Natural killer cell (primary cell): Measurements from ENCODE around the gene RPIA. TPM values are rescaled to one million over a fixed set of nuclear protein-coding genes. Genes with fewer than 3 reads are reported as not detected.

Source experiments
- ATAC-seq, 3 donors: fragments of 150-1000 bp in 2 of 3; fragments of 200-7000 bp in 1 of 3; cut with Tn5 transposase; 1 replicate in 1 of 3; 2 replicates in 2 of 3; pipeline ENCODE4 v1.10.0; 2021; ENCODE audit warnings: mild to moderate bottlenecking in 2 of 3, moderate library complexity in 2 of 3
- DNase-seq, 2 donors: peaks; one replicate each; pipeline versions ENCODE4 v3.0.0 to v3.0.0-alpha.2; 2013 to 2021; ENCODE audit warnings: mixed read lengths in 1 of 2
- H3K27ac ChIP-seq: one replicate; pipeline ENCODE4 v1.5.1; 2013; ENCODE audit warnings: mild to moderate bottlenecking, low read length
- H3K27me3 ChIP-seq: one replicate; pipeline ENCODE4 v1.6.1; 2013; ENCODE audit warnings: low read length; ENCODE audit not compliant: control insufficient read depth, insufficient read depth
- H3K36me3 ChIP-seq: one replicate; pipeline ENCODE4 v1.6.1; 2013; ENCODE audit warnings: low read length; ENCODE audit not compliant: control insufficient read depth, insufficient read depth
- H3K4me1 ChIP-seq: one replicate; pipeline ENCODE4 v1.6.1; 2013; ENCODE audit warnings: low read length; ENCODE audit not compliant: control insufficient read depth, insufficient read depth
- H3K4me3 ChIP-seq: one replicate; pipeline ENCODE4 v1.5.1; 2013; ENCODE audit warnings: low read length
- H3K9me3 ChIP-seq: one replicate; pipeline ENCODE4 v1.6.1; 2013; ENCODE audit warnings: low read length; ENCODE audit not compliant: control insufficient read depth, insufficient read depth
- H3K27ac Mint-ChIP-seq, 2 donors: one replicate each; pipeline ENCODE4 v1.8.0; 2022; ENCODE audit warnings: mild to moderate bottlenecking in 2 of 2, mixed read lengths in 2 of 2, moderate library complexity in 1 of 2
- H3K27me3 Mint-ChIP-seq, 2 donors: one replicate each; pipeline ENCODE4 v1.8.0; 2022; ENCODE audit warnings: low read depth in 2 of 2, mixed read lengths in 2 of 2
- H3K36me3 Mint-ChIP-seq: one replicate; pipeline ENCODE4 v1.8.0; 2022; ENCODE audit warnings: mixed read lengths
- H3K4me1 Mint-ChIP-seq, 2 donors: one replicate each; pipeline ENCODE4 v1.8.0; 2022; ENCODE audit warnings: mixed read lengths in 2 of 2
- H3K4me3 Mint-ChIP-seq: one replicate; pipeline ENCODE4 v1.8.0; 2022; ENCODE audit warnings: mild to moderate bottlenecking, moderate library complexity, mixed read lengths
- H3K9me3 Mint-ChIP-seq, 2 donors: one replicate each; pipeline ENCODE4 v1.8.0; 2022; ENCODE audit warnings: mixed read lengths in 2 of 2
- CTCF ChIP-seq: fragments of 200-600 bp; IDR thresholded peaks from one replicate; pipeline ENCODE4 v1.8.0; 2022; ENCODE audit warnings: antibody characterized with exemption
- WGBS: methylation state at CpG from one replicate; pipeline ENCODE4 v1.1.7; 2013; ENCODE audit warnings: missing lambda C conversion rate; ENCODE audit not compliant: insufficient coverage; 5-methylcytosine and 5-hydroxymethylcytosine counted together
- intact Hi-C: fragments of 100-400 bp; cut with micrococcal nuclease; formaldehyde crosslinking; loops from one replicate; pipeline ENCODE4 v1.14.2; 2022
- total RNA-seq, 4 donors: library from RNA; stranded (reverse); fragments of 120-200 nt in 1 of 4; gene quantifications; one replicate each; pipeline versions ENCODE4 v1.2.3 to v1.2.4, GENCODE V29; 2013 to 2022

Gene RPIA
- total RNA-seq, 3 donors from 2014 or later (not counting 1 experiment from before 2014, with no cell fraction given) = 21.4 to 24.1 (median 22.4) TPM

- no peak overlapping the region for H3K27ac Mint-ChIP-seq
- intact Hi-C loops = no loop called here
- Histone ChIP-seq H3K9me3 (no peaks in the 10 kb centered on the region), H3K4me3 (no peak overlapping the region), H3K36me3 (no peaks in the 10 kb centered on the region), H3K27ac (no peak overlapping the region), H3K4me1 (no peaks in the 10 kb centered on the region), H3K27me3 (no peaks in the 10 kb centered on the region)
- no peak for TF ChIP-seq CTCF
- H3K36me3 Mint-ChIP-seq = no peaks in the 10 kb centered on the region
- ATAC-seq = no peak
- H3K9me3 Mint-ChIP-seq = no peaks in the 10 kb centered on the region
- H3K4me1 Mint-ChIP-seq = peaks cover 14 to 15% of the 10 kb centered on the region in 2 donors
- H3K4me3 Mint-ChIP-seq = no peak overlapping the region
- no peaks in the 10 kb centered on the region for H3K27me3 Mint-ChIP-seq
- no peak for DNase-seq
Observed at GRCh38 chr2:88720399-88720798, 28.9 kb downstream of the RPIA start.

GRCh38 chr2:88721268-88721667, 29.8 kb downstream of the RPIA start:
- Mint-ChIP-seq H3K9me3 (no peaks in the 10 kb centered on the region), H3K27ac (no peak overlapping the region), H3K4me3 (no peak overlapping the region), H3K36me3 (no peaks in the 10 kb centered on the region), H3K4me1 (peaks cover 17 to 20% of the 10 kb centered on the region in 2 donors), H3K27me3 (no peaks in the 10 kb centered on the region)
- DNase-seq (no peak), ATAC-seq (no peak)
- H3K36me3 ChIP-seq = no peaks in the 10 kb centered on the region
- H3K9me3 ChIP-seq = no peaks in the 10 kb centered on the region
- no peak overlapping the region for H3K4me3 ChIP-seq
- intact Hi-C loops = no loop called here
- WGBS = no CpG with 5 or more reads among the region's 2 CpGs
- no peak for TF ChIP-seq CTCF
- no peaks in the 10 kb centered on the region for H3K27me3 ChIP-seq
- no peak overlapping the region for H3K27ac ChIP-seq
- H3K4me1 ChIP-seq = no peaks in the 10 kb centered on the region

- Histone ChIP-seq H3K27ac (no peak overlapping the region), H3K4me3 (no peak overlapping the region), H3K27me3 (no peaks in the 10 kb centered on the region), H3K4me1 (peaks cover 7% of the 10 kb centered on the region), H3K36me3 (no peaks in the 10 kb centered on the region), H3K9me3 (no peaks in the 10 kb centered on the region)
- WGBS = 94% methylated on average over 3 of the region's 4 CpGs
- ATAC-seq (no peak), DNase-seq (no peak)
- intact Hi-C loops = no loop called here
- Mint-ChIP-seq H3K4me3 (no peak overlapping the region), H3K36me3 (no peaks in the 10 kb centered on the region), H3K4me1 (peaks cover 27 to 30% of the 10 kb centered on the region in 2 donors), H3K27ac (no peak overlapping the region), H3K9me3 (no peaks in the 10 kb centered on the region), H3K27me3 (no peaks in the 10 kb centered on the region)
- TF ChIP-seq CTCF = no peak
Observed at GRCh38 chr2:88724643-88725332, 33.3 kb downstream of the RPIA start.
